Measurements from ENCODE around the gene EPB41L5.

Gene EPB41L5

GRCh38 chr2:120204022-120204405 is 191.1 kb downstream of the EPB41L5 start:
- no peak for DNase-seq

- DNase-seq, result no peak
These were observed 191.5 kb downstream of the EPB41L5 start for GRCh38 chr2:120204417-120204816.

- DNase-seq, result no peak
These were observed 192.2 kb downstream of the EPB41L5 start for GRCh38 chr2:120204945-120205670.

GRCh38 chr2:120206022-120206581 is 193.2 kb downstream of the EPB41L5 start:
- DNase-seq, result peak; percentile 26

GRCh38 chr2:120208381-120209353 is 195.8 kb downstream of the EPB41L5 start:
- no peak for DNase-seq

- DNase-seq, result no peak
These were observed 196.8 kb downstream of the EPB41L5 start for GRCh38 chr2:120209427-120210269.

GRCh38 chr2:120210270-120210693 is 197.4 kb downstream of the EPB41L5 start:
- no peak for DNase-seq

GRCh38 chr2:120218181-120218580 is 205.3 kb downstream of the EPB41L5 start:
- no peak for DNase-seq

- DNase-seq, result no peak
These were observed 206.4 kb downstream of the EPB41L5 start for GRCh38 chr2:120219291-120219690.

GRCh38 chr2:120219766-120220165 is 206.9 kb downstream of the EPB41L5 start:
- DNase-seq, result no peak

GRCh38 chr2:120220756-120221155 is 207.9 kb downstream of the EPB41L5 start:
- no peak for DNase-seq

- DNase-seq, result no peak
These were observed 208.7 kb downstream of the EPB41L5 start for GRCh38 chr2:120221616-120222015.

GRCh38 chr2:120222186-120223033 is 209.5 kb downstream of the EPB41L5 start:
- peak; percentile 9 for DNase-seq

- DNase-seq, result peak; percentile 92
These were observed 210.4 kb downstream of the EPB41L5 start, which contains the start of gene TMEM185B for GRCh38 chr2:120223034-120223912. TSS of gene TMEM185B (minus strand) at chr2:120223400. CDS start at chr2:120222976, 424 bp downstream.

GRCh38 chr2:120224256-120224655 is 211.4 kb downstream of the EPB41L5 start:
- no peak for DNase-seq

- no peak for DNase-seq
These were observed 212.1 kb downstream of the EPB41L5 start for GRCh38 chr2:120224735-120225548.

- DNase-seq, result no peak
These were observed 212.7 kb downstream of the EPB41L5 start for GRCh38 chr2:120225549-120226065.

GRCh38 chr2:120226316-120226715 is 213.4 kb downstream of the EPB41L5 start:
- no peak for DNase-seq
